ENCODE measurements around the gene TRDN. TPM values are rescaled to one million over a fixed set of nuclear protein-coding genes. Genes with fewer than 3 reads are reported as not detected.
"Not testable (repeated sequence)": the region's sequence is repeated elsewhere in the genome, so short reads cannot be mapped to it uniquely, and the experiment has no call there.

TRDN gene
- total RNA-seq, 1 experiment from 2014 or later = not detected

DNA sequence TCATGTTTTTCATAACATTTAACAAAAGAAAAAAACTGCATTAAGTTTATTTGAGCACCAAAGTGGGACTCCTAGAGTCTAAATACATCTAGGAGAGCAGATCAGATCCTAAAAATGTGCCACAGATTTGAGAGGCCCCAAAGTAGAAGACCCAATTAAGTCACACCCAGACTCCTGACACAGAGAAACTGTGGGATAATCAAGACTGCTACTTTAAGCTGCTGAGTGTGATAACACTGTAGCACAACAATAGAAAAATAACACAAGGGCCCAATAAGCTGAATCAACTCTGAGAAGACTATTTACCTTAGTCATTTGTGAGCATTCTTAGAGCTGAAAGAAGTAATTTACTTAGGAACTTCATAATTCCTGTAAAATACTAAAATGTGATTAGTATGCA, 26.0 kb downstream of the TRDN start:
- H3K27me3 ChIP-seq (replicated peaks) = no peaks in the 10 kb centered on the region
- no peaks in the 10 kb centered on the region for H3K9me3 ChIP-seq (replicated peaks)
- H3K4me3 ChIP-seq = no peak overlapping the region
- DNase-seq (ENCODE audit: low read depth in 1 of 2, low spot score in 2 of 2) = no peak
- H3K27ac ChIP-seq = no peak overlapping the region
- H3K36me3 ChIP-seq = no peaks in the 10 kb centered on the region
- no peaks in the 10 kb centered on the region for H3K4me1 ChIP-seq (replicated peaks)

DNA sequence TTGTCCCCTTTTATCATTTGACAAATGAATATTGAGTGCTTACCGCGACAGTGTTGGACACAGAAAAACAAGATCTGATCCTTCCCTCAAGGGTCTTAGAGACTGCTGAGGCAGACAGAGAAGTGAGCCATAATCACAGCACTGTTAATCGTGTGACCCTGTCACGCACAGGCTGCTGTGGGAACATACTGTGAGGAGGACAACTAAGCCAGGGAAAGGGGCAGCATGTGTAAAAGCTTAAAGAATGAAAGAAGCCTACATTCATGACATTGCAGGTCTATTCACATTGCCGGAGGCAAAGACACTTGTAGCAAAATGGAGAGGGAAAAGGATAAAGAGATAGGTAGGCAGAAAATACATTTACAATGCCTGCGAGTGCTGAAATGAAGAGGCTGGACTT, 32.7 kb downstream of the TRDN start:
- Histone ChIP-seq H3K27me3 (replicated peaks) (no peaks in the 10 kb centered on the region), H3K4me1 (replicated peaks) (no peaks in the 10 kb centered on the region), H3K4me3 (no peak overlapping the region), H3K9me3 (replicated peaks) (no peaks in the 10 kb centered on the region), H3K36me3 (no peaks in the 10 kb centered on the region), H3K27ac (no peak overlapping the region)
- no peak for DNase-seq (ENCODE audit: low read depth in 1 of 2, low spot score in 2 of 2)

DNA sequence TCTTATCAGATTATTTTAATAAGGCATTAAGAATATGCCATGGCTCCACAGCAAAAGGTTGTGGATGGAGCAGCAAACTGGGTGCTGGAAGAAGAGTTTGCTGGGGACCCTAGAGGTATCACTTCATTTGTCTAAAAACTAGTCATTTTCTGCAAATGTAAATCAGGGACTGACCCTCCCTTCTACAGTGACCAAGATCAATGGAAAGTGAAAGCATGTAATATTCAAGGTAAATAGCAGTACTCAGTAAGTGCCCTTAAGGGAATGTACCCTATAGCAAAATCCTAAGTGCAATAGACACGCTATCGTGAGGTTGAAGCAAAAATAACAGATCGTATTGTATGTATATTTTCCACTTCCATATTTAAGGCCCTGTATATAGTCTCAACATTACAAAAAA, 38.7 kb downstream of the TRDN start:
- Histone ChIP-seq H3K4me1 (replicated peaks) (no peaks in the 10 kb centered on the region), H3K36me3 (no peaks in the 10 kb centered on the region), H3K4me3 (no peak overlapping the region), H3K9me3 (replicated peaks) (no peaks in the 10 kb centered on the region), H3K27ac (no peak overlapping the region), H3K27me3 (replicated peaks) (no peaks in the 10 kb centered on the region)
- no peak for DNase-seq (ENCODE audit: low read depth in 1 of 2, low spot score in 2 of 2)

DNA sequence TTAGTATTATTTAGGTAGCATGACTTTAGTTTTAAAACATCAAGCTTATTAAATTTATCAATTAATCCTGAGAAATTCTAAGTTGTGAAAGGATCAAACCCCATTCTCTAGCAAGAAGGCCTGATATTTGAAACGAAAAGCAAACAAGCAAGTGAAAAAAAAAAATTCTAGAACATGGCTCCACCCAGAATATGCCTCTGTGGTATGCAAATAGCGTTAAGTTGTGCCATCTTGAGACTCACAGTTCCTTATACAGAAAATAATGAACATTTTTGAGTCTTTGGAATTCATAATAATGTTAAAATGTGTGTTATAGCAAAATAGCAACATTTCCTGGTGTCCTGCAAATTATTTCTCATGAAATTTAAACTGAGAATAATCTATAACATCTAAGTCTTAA, 42.0 kb downstream of the TRDN start:
- H3K27ac ChIP-seq = no peak overlapping the region
- DNase-seq (ENCODE audit: low read depth in 1 of 2, low spot score in 2 of 2) = no peak
- H3K27me3 ChIP-seq (replicated peaks) = no peaks in the 10 kb centered on the region
- no peaks in the 10 kb centered on the region for H3K9me3 ChIP-seq (replicated peaks)
- no peaks in the 10 kb centered on the region for H3K36me3 ChIP-seq
- no peaks in the 10 kb centered on the region for H3K4me1 ChIP-seq (replicated peaks)
- H3K4me3 ChIP-seq = no peak overlapping the region

DNA sequence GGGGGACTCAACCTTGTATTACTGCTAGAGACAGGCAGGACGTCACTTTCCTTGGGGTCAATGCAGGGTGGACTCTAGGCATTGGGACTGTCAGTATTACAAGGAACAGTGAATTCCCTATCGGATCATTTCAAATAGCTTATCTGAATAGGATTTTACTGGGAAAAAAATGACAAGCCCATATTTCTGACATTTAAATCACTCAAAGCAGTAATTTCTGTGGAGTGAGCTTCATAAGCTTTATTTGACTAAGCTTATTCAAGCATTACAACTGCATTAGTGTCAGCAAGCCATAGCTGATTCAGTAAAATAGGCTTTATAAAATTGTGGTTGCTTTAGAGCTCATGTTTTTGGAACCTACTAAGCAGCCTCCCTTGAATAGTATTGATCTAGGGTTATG, 44.3 kb downstream of the TRDN start:
- Histone ChIP-seq H3K27me3 (replicated peaks) (no peaks in the 10 kb centered on the region; the same call in 1 of the 2 replicates), H3K4me3 (no peak overlapping the region), H3K4me1 (replicated peaks) (no peaks in the 10 kb centered on the region), H3K9me3 (replicated peaks) (no peaks in the 10 kb centered on the region), H3K27ac (no peak overlapping the region), H3K36me3 (no peaks in the 10 kb centered on the region)
- no peak for DNase-seq (ENCODE audit: low read depth in 1 of 2, low spot score in 2 of 2)

DNA sequence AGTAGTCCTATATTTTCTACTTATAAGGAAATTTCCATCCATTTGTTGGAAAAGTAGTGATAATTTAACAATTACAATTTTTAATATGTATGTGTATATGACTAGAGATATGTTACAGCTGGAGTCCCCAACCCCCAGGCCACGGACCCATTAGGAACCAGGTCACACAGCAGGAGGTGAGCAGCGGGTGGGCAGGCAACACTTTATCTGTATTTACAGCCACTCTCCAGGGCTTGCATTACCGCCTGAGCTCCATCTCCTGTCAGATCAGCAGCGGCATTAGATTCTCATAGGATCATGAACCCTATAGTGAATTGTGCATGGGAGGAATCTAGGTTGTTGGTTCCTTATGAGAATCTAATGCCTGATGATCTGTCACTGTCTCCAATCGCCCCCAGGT, 46.8 kb downstream of the TRDN start:
- Histone ChIP-seq H3K9me3 (replicated peaks) (no peaks in the 10 kb centered on the region), H3K27me3 (replicated peaks) (no peaks in the 10 kb centered on the region; the same call in 1 of the 2 replicates), H3K4me1 (replicated peaks) (no peaks in the 10 kb centered on the region), H3K27ac (no peak overlapping the region), H3K36me3 (no peaks in the 10 kb centered on the region), H3K4me3 (no peak overlapping the region)
- DNase-seq (ENCODE audit: low read depth in 1 of 2, low spot score in 2 of 2) = no peak

DNA sequence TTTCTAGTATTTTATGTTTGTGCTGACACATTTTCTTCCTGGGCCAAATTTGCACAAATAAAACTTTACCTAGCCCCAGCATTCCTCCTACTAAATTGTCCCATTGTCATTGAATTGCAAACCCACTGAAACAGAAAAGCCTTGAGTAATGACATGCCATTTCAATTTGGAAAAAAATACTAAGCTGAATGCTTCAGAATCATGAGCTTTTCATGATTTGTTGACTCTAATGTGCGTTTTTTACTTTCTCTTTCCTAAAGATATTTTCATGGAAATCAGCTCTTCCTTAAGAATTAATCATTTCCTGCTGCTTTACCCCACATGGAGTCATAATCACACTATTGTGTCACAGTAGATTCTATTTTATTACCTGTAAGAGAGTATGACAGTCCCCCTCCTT, 47.4 kb downstream of the TRDN start:
- Histone ChIP-seq H3K9me3 (replicated peaks) (no peaks in the 10 kb centered on the region), H3K27ac (no peak overlapping the region), H3K27me3 (replicated peaks) (no peaks in the 10 kb centered on the region; the same call in 1 of the 2 replicates), H3K4me3 (no peak overlapping the region), H3K36me3 (no peaks in the 10 kb centered on the region), H3K4me1 (replicated peaks) (no peaks in the 10 kb centered on the region)
- DNase-seq (ENCODE audit: low read depth in 1 of 2, low spot score in 2 of 2) = no peak

DNA sequence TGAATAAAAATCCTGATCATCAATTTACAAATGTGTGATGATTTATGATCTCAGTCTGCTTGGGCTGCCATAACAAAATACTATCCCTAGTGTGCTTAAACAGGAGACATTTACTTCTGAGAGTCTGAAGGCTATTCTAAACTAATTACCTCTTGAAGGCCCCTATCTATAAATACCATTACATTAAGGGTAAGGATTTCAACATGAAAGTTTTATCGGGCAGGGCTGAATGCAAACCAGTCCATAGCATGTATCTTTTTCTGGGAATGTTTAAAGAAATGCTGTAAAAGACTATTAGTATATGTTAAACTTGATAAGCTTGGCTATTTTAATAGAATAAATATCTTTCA, 48.2 kb downstream of the TRDN start:
- Histone ChIP-seq H3K27me3 (replicated peaks) (no peaks in the 10 kb centered on the region; the same call in 1 of the 2 replicates), H3K27ac (no peak overlapping the region), H3K36me3 (no peaks in the 10 kb centered on the region), H3K9me3 (replicated peaks) (no peaks in the 10 kb centered on the region), H3K4me3 (no peak overlapping the region), H3K4me1 (replicated peaks) (no peaks in the 10 kb centered on the region)
- no peak for DNase-seq (ENCODE audit: low read depth in 1 of 2, low spot score in 2 of 2)

DNA sequence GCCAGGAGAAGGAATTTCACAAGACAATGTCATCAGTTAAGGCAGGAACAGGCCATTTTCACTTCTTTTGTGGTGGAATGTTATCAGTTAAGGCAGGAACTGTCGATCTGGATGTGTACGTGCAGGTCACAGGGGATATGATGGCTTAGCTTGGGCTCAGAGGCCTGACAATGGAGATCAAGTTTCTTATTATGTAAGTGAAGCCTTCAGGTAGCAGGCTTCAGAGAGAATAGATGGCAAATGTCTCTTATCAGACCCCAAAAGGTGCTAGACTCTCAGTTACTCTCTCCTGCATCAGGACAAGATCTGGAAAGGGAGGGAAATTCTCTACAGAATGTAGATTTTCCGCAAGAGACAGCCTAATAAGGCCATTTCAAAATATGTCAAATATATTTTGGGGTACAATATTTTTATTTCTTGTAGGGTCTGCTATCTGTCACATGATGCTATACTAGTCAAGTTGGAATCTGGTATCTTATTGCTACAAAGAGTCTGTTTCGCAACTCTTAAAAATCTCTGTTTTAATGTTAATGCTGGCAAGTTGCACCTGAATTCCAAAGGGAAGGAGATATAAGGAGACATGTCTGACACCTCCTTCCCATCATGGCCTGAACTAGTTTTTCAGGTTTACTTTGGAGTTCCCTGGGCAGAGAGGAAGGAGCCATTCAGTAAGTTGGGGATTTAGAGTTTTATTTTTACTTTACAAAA, 48.8 kb downstream of the TRDN start:
- DNase-seq (ENCODE audit: low read depth in 1 of 2, low spot score in 2 of 2) = no peak
- no peak overlapping the region for H3K4me3 ChIP-seq
- no peaks in the 10 kb centered on the region for H3K36me3 ChIP-seq
- H3K27ac ChIP-seq = no peak overlapping the region
- H3K9me3 ChIP-seq (replicated peaks) = no peaks in the 10 kb centered on the region
- no peaks in the 10 kb centered on the region; the same call in 1 of the 2 replicates for H3K27me3 ChIP-seq (replicated peaks)
- no peaks in the 10 kb centered on the region for H3K4me1 ChIP-seq (replicated peaks)

DNA sequence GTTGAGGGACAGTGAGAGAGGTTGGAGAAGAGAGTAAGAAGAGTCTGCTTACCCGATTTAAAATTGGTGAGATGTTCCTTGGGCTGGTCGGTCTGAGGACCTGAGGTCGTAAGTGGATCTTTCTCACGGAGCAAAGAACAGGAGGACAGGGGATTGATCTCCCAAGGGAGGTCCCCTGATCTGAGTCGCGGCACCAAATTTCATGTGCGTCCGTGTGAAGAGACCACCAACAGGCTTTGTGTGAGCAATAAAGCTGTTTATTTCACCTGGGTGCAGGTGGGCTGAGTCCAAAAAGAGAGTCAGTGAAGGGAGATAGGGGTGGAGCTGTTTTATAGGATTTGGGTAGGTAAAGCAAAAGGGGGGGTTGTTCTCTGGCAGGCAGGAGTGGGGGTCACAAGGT, 49.3 kb downstream of the TRDN start:
- H3K27ac ChIP-seq; H3K9me3 ChIP-seq (replicated peaks); H3K27me3 ChIP-seq (replicated peaks); H3K36me3 ChIP-seq; DNase-seq (ENCODE audit: low read depth in 1 of 2, low spot score in 2 of 2); H3K4me3 ChIP-seq; H3K4me1 ChIP-seq (replicated peaks): not testable (repeated sequence)

DNA sequence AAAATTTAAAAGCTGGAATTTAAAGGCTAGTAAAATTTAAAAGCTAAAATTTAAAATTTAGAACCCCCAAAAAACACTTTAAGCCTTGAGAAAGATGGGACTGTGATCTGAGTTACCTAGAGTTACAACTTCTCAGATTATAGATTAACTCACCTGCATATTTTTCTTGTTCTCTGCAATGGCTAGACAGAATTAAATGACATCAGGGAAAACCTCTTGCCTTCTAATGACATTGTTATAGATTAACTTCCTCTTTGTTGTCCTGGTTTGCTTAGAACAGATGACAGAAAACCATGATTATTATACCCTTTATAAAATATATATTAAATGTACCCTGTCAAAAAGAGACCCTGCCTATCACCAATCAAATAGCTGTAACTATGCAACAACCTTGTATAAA, 56.4 kb downstream of the TRDN start:
- no peak overlapping the region for H3K27ac ChIP-seq
- no peaks in the 10 kb centered on the region for H3K27me3 ChIP-seq (replicated peaks)
- DNase-seq (ENCODE audit: low read depth in 1 of 2, low spot score in 2 of 2) = no peak
- no peaks in the 10 kb centered on the region for H3K36me3 ChIP-seq
- H3K9me3 ChIP-seq (replicated peaks) = no peaks in the 10 kb centered on the region
- no peaks in the 10 kb centered on the region for H3K4me1 ChIP-seq (replicated peaks)
- no peak overlapping the region for H3K4me3 ChIP-seq

DNA sequence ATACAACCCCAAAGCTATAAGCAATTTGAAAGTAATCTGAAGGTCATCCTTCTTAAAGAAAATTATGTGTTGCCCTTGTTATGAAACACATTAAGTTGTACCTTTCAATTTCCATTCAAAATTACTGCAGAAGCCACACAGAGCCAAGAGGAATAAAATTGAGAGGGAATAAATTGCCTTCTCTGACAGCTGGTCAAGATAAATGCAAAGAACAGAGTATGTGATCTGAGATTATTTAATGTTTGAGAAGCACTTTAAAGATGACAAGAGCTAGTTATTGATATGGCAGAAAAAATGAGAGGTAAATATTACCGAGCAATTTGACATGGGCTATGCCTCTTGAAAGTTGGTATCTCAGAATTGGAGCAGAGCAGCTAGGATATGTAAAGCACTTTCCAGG, 61.6 kb downstream of the TRDN start:
- DNase-seq (ENCODE audit: low read depth in 1 of 2, low spot score in 2 of 2) = no peak
- Histone ChIP-seq H3K4me3 (no peak overlapping the region), H3K27me3 (replicated peaks) (no peaks in the 10 kb centered on the region), H3K27ac (no peak overlapping the region), H3K9me3 (replicated peaks) (no peaks in the 10 kb centered on the region), H3K36me3 (no peaks in the 10 kb centered on the region), H3K4me1 (replicated peaks) (no peaks in the 10 kb centered on the region)

DNA sequence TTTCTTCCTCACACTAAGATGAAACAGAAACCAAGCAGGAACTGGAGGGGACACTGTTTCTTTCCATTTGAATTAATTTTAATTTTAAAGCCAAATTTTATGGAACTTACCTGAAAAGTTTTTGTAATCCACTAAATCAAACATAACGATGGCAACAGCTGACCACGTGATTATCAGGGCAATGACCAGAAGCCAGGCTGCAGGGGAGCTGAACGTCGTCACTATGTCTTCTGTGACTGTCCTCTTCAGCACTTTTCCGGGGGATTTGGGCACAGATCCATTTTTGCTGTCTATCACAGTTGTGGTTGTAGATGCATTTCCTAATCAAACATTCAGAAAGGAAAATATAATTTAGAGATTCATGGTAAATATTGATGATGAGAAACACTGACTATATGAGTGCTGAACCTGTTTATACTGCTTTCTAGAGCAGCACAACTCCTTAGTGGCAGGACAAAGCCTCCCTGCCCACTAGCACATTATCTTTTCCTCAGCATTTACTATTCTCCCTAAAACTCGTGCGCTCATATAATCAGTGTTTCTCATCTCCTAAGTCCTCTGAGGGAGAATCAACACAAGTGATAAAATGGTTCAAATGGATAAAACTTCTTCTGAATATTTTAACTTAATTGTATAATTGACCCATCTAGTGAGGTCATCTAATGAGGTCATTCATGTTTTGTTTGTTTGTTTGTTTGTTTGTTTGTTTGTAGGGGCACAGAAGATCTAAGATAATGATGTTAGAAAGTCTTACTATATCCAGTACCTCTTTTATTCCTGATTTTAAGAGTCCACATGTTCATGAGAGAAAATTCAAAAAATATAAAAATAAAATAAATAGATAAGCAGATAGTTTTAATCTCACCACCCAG, 65.7 kb downstream of the TRDN start:
- Histone ChIP-seq H3K4me3 (no peak overlapping the region), H3K4me1 (replicated peaks) (no peaks in the 10 kb centered on the region), H3K27me3 (replicated peaks) (no peaks in the 10 kb centered on the region), H3K36me3 (no peaks in the 10 kb centered on the region), H3K9me3 (replicated peaks) (no peaks in the 10 kb centered on the region), H3K27ac (no peak overlapping the region)
- DNase-seq (ENCODE audit: low read depth in 1 of 2, low spot score in 2 of 2) = no peak

DNA sequence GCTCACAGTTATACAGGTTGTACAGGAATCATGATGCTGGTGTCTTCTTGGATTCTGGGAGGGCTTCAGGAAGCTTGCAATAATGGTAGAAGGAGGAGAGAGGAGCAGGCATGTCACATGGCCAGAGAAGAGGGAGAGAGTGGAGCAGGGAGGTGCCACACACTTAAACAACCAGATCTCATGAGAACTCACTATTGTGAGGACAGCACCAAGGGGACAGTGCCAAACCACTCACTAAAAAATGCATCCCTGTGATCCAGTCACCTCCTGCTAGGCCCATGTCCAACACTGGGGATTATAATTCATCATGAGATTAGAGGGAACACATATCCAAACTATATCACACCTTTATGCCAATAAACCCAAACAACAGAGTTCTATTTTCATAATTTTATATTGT, 67.2 kb downstream of the TRDN start:
- Histone ChIP-seq H3K4me1 (replicated peaks) (no peaks in the 10 kb centered on the region), H3K36me3 (no peaks in the 10 kb centered on the region), H3K9me3 (replicated peaks) (no peaks in the 10 kb centered on the region), H3K4me3 (no peak overlapping the region), H3K27me3 (replicated peaks) (no peaks in the 10 kb centered on the region), H3K27ac (no peak overlapping the region)
- no peak for DNase-seq (ENCODE audit: low read depth in 1 of 2, low spot score in 2 of 2)

All from SJSA1 (cell line).